Parathyroid adenoma (tissue), 2 donors: Measurements from ENCODE around the gene SIX2.

Experiments
- H2AFZ ChIP-seq: fragments of 300-600 bp; sonication (generic); one replicate; pipeline ENCODE4 v1.7.0; 2017; ENCODE audit warnings: antibody characterized with exemption, mild to moderate bottlenecking
- H3K27ac ChIP-seq: fragments of 300-600 bp; sonication (generic); one replicate; pipeline ENCODE4 v1.7.0; 2017
- H3K27me3 ChIP-seq: fragments of 300-600 bp; sonication (generic); one replicate; pipeline ENCODE4 v1.7.0; 2017; ENCODE audit warnings: low read length; ENCODE audit not compliant: control insufficient read depth, insufficient read depth
- H3K36me3 ChIP-seq: fragments of 300-600 bp; sonication (generic); one replicate; pipeline ENCODE4 v1.7.0; 2017; ENCODE audit warnings: low read length; ENCODE audit not compliant: control insufficient read depth, insufficient read depth
- H3K4me1 ChIP-seq: fragments of 300-600 bp; sonication (generic); one replicate; pipeline ENCODE4 v1.7.0; 2017; ENCODE audit warnings: control low read depth
- H3K4me2 ChIP-seq: fragments of 300-600 bp; sonication (generic); one replicate; pipeline ENCODE4 v1.7.0; 2017; ENCODE audit warnings: low read length
- H3K4me3 ChIP-seq: fragments of 300-600 bp; sonication (generic); one replicate; pipeline ENCODE4 v1.7.0; 2017; ENCODE audit warnings: low read depth, low read length
- H3K79me2 ChIP-seq: fragments of 300-600 bp; sonication (generic); one replicate; pipeline ENCODE4 v1.7.0; 2017; ENCODE audit warnings: control low read depth
- H3K9ac ChIP-seq: fragments of 300-600 bp; sonication (generic); one replicate; pipeline ENCODE4 v1.7.0; 2017; ENCODE audit warnings: mild to moderate bottlenecking
- H3K9me3 ChIP-seq: fragments of 300-600 bp; sonication (generic); one replicate; pipeline ENCODE4 v1.7.0; 2017; ENCODE audit warnings: low read length; ENCODE audit not compliant: control insufficient read depth
- TF ChIP-seq, protein P1 (sequence below): fragments of 300-600 bp; sonication (generic); IDR thresholded peaks from one replicate; pipeline ENCODE4 v1.7.0; 2017; ENCODE audit warnings: antibody characterized with exemption, mild to moderate bottlenecking
- donor health status: primary hyperparathyroidism.

Gene SIX2

DNA sequence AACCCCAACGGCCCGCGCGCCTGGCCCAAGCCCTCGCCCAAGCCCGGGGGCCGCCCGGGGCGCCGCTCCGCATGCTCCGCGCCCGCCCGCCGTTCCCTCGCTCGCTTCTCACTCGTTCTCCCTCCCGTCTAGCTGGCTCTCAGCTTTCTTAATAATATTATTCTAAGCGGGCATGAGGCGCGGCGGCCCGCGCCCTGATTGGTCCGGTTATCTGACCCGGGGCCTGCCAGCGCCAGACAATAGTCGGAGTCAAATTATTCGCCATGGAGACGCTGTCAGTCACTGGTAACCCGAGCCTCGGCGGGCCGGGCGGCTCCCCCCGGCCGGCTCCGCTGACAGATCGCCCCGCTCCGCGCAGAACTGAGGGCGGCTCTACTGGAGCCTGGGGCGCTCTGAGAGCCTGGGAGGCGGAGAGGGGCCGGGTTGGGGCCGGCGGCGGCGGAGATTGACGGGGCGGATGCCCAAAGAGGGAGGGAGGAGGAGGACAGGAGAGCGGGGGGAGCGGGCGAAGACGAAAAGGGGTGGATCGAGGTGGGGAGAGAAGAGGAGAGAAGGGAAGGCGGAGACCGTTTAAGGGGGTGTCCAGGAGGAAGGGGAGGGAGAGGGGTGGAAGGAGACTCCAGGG, at the start of gene SIX2:
Gene SIX2 (minus strand): TSS at position 150 of the 625 bp plus-strand sequence. CDS start 342 bp downstream, outside the sequence.
- Histone ChIP-seq H2AFZ (peak within 1 kb of the TSS; percentile 81), H3K4me2 (peak within 1 kb of the TSS; percentile 81), H3K36me3 (no peaks in the 10 kb centered on the region), H3K9me3 (no peaks in the 10 kb centered on the region), H3K79me2 (no peaks in the 10 kb centered on the region), H3K9ac (no peak within 1 kb of the TSS), H3K4me3 (peak within 1 kb of the TSS; percentile 81), H3K27me3 (no peaks in the 10 kb centered on the region), H3K27ac (peak within 1 kb of the TSS; percentile 81), H3K4me1 (no peaks in the 10 kb centered on the region)
- TF ChIP-seq, protein P1, sequence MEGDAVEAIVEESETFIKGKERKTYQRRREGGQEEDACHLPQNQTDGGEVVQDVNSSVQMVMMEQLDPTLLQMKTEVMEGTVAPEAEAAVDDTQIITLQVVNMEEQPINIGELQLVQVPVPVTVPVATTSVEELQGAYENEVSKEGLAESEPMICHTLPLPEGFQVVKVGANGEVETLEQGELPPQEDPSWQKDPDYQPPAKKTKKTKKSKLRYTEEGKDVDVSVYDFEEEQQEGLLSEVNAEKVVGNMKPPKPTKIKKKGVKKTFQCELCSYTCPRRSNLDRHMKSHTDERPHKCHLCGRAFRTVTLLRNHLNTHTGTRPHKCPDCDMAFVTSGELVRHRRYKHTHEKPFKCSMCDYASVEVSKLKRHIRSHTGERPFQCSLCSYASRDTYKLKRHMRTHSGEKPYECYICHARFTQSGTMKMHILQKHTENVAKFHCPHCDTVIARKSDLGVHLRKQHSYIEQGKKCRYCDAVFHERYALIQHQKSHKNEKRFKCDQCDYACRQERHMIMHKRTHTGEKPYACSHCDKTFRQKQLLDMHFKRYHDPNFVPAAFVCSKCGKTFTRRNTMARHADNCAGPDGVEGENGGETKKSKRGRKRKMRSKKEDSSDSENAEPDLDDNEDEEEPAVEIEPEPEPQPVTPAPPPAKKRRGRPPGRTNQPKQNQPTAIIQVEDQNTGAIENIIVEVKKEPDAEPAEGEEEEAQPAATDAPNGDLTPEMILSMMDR, result no peak

DNA sequence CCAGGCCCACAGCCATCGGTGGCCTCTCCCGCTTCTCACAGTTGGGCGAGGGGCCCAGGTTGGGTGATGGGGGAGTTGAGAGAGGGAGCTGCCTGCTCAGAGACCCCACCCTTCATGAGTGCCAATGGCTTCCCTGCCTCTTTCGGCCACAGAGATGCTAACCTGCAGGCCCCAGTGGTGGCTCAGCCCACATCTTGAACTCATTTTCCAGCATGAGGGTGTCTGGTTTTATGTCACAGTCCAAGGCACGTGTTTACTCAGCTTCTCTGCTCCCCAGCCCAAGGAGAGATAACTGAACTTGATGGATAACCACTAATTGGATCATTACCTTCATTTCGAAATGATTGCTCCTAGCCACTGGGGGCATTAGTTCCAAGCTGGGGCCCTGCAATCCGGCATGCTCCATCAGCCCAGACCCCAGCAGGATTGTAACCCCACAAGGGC, 45.9 kb upstream of the SIX2 start:
- Histone ChIP-seq H3K9ac (no peak overlapping the region), H3K4me3 (no peak overlapping the region), H3K4me2 (no peak overlapping the region), H2AFZ (no peak overlapping the region), H3K79me2 (no peaks in the 10 kb centered on the region), H3K27ac (no peak overlapping the region), H3K4me1 (no peaks in the 10 kb centered on the region), H3K9me3 (no peaks in the 10 kb centered on the region), H3K27me3 (no peaks in the 10 kb centered on the region), H3K36me3 (no peaks in the 10 kb centered on the region)
- TF ChIP-seq, protein P1, result no peak

GRCh38 chr2:45053966-45054365, 44.7 kb upstream of the SIX2 start:
- H3K27me3 ChIP-seq, result no peaks in the 10 kb centered on the region
- no peak overlapping the region for H3K27ac ChIP-seq
- TF ChIP-seq, protein P1, result no peak
- no peak overlapping the region for H3K4me3 ChIP-seq
- no peaks in the 10 kb centered on the region for H3K4me1 ChIP-seq
- no peaks in the 10 kb centered on the region for H3K36me3 ChIP-seq
- no peaks in the 10 kb centered on the region for H3K79me2 ChIP-seq
- H2AFZ ChIP-seq, result no peak overlapping the region
- no peak overlapping the region for H3K4me2 ChIP-seq
- no peaks in the 10 kb centered on the region for H3K9me3 ChIP-seq
- H3K9ac ChIP-seq, result no peak overlapping the region

GRCh38 chr2:45052388-45052928, 43.2 kb upstream of the SIX2 start:
- H3K27ac ChIP-seq, result no peak overlapping the region
- no peaks in the 10 kb centered on the region for H3K4me1 ChIP-seq
- TF ChIP-seq, protein P1, result no peak
- H3K4me2 ChIP-seq, result no peak overlapping the region
- no peaks in the 10 kb centered on the region for H3K36me3 ChIP-seq
- H3K79me2 ChIP-seq, result no peaks in the 10 kb centered on the region
- H3K4me3 ChIP-seq, result no peak overlapping the region
- H3K27me3 ChIP-seq, result no peaks in the 10 kb centered on the region
- no peaks in the 10 kb centered on the region for H3K9me3 ChIP-seq
- H3K9ac ChIP-seq, result no peak overlapping the region
- no peak overlapping the region for H2AFZ ChIP-seq
